B cell (primary cell): ENCODE measurements around the gene ASTN2. TPM values are rescaled to one million over a fixed set of nuclear protein-coding genes. Genes with fewer than 3 reads are reported as not detected.

Experiments
- ATAC-seq: fragments of 200-7000 bp; cut with Tn5 transposase; one replicate; pipeline ENCODE4 v1.10.0; 2021; ENCODE audit warnings: low read depth, mild to moderate bottlenecking, moderate number of reproducible peaks, moderate library complexity
- CTCF ChIA-PET: fragments of 350-600 bp; sonication (Branson Sonifier 250); formaldehyde crosslinking; loops from one replicate; lab custom pipeline; 2021; ENCODE audit warnings: antibody characterized with exemption, inconsistent platforms; lab: Charles Lee
- POLR2A ChIA-PET: fragments of 350-600 bp; sonication (Branson Sonifier 250); formaldehyde crosslinking; loops from one replicate; lab custom pipeline; 2021; ENCODE audit warnings: antibody characterized with exemption; lab: Charles Lee
- DNase-seq: peaks from one replicate; pipeline ENCODE4 v3.0.0; 2013
- H2AFZ ChIP-seq: 2 replicates; pipeline ENCODE4 v1.6.1; 2012; ENCODE audit warnings: mild to moderate bottlenecking, low read depth, low read length; ENCODE audit not compliant: insufficient read depth, poor library complexity, severe bottlenecking
- H3K27ac ChIP-seq, 2 donors: 1 replicate in 1 of 2; 2 replicates in 1 of 2; pipeline ENCODE4 v1.5.1; 2012 to 2013; ENCODE audit warnings: low read length in 2 of 2, mild to moderate bottlenecking in 2 of 2, moderate library complexity in 1 of 2
- H3K27me3 ChIP-seq, 4 experiments: fragments of 200-600 bp in 1 of 4; sonication (generic) in 1 of 4; replicated peaks in 1 of 4; 1 replicate in 2 of 4; 2 replicates in 2 of 4; pipeline versions ENCODE4 v1.6.1 to v1.7.0; 2013 to 2016; ENCODE audit warnings: low read length in 3 of 4, mild to moderate bottlenecking in 2 of 4, mixed read lengths in 1 of 4, moderate library complexity in 1 of 4; ENCODE audit not compliant: insufficient read depth in 4 of 4, control insufficient read depth in 3 of 4; ENCODE audit errors: control extremely low read depth in 1 of 4
- H3K36me3 ChIP-seq, 2 experiments: replicated peaks in 1 of 2; 1 replicate in 1 of 2; 2 replicates in 1 of 2; pipeline versions ENCODE4 v1.6.1 to v1.7.1; 2013; ENCODE audit warnings: low read length in 1 of 2; ENCODE audit not compliant: insufficient read depth in 2 of 2, control insufficient read depth in 1 of 2; ENCODE audit errors: control extremely low read depth in 1 of 2, extremely low read depth in 1 of 2
- H3K4me1 ChIP-seq, 2 donors: fragments of 200-600 bp in 1 of 2; sonication (generic) in 1 of 2; 1 replicate in 1 of 2; 2 replicates in 1 of 2; pipeline versions ENCODE4 v1.5.1 to v1.6.1; 2013 to 2017; ENCODE audit warnings: low read length in 2 of 2; ENCODE audit not compliant: control insufficient read depth in 2 of 2, insufficient read depth in 2 of 2
- H3K4me2 ChIP-seq: replicated peaks from 2 replicates; pipeline ENCODE3; 2012; ENCODE audit warnings: mild to moderate bottlenecking, low read depth, low read length; ENCODE audit not compliant: poor library complexity, severe bottlenecking
- H3K4me3 ChIP-seq, 5 experiments: fragments of 200-600 bp in 1 of 5; sonication (generic) in 1 of 5; 1 replicate in 3 of 5; 2 replicates in 2 of 5; pipeline versions ENCODE4 v1.5.1 to v1.7.0; 2011 to 2016; ENCODE audit warnings: low read length in 4 of 5, mild to moderate bottlenecking in 4 of 5, low read depth in 2 of 5, control low read depth in 1 of 5, moderate library complexity in 1 of 5; ENCODE audit not compliant: insufficient read depth in 1 of 5; ENCODE audit errors: control extremely low read depth in 1 of 5, extremely low read depth in 1 of 5
- H3K79me2 ChIP-seq: fragments of 200-600 bp; sonication (generic); one replicate; pipeline ENCODE4 v1.6.0; 2016; ENCODE audit warnings: low read length; ENCODE audit not compliant: control insufficient read depth, insufficient read depth
- H3K9ac ChIP-seq: fragments of 200-600 bp; sonication (generic); 2 replicates; pipeline ENCODE4 v1.6.1; 2017; ENCODE audit warnings: mild to moderate bottlenecking, low read length, moderate library complexity
- H3K9me3 ChIP-seq, 3 donors: one replicate each; pipeline versions ENCODE4 v1.6.1 to v1.7.1; 2013; ENCODE audit warnings: low read length in 2 of 3; ENCODE audit not compliant: control insufficient read depth in 2 of 3, insufficient read depth in 1 of 3; ENCODE audit errors: control extremely low read depth in 1 of 3
- H4K20me1 ChIP-seq: 2 replicates; pipeline ENCODE4 v1.6.0; 2012; ENCODE audit warnings: mild to moderate bottlenecking, low read length; ENCODE audit not compliant: insufficient read depth, control insufficient read depth, poor library complexity, severe bottlenecking
- H3K27ac Mint-ChIP-seq: one replicate; pipeline ENCODE4 v1.8.0; 2021; ENCODE audit warnings: mixed read lengths
- H3K27me3 Mint-ChIP-seq: one replicate; pipeline ENCODE4 v1.8.0; 2021; ENCODE audit warnings: mixed read lengths
- H3K4me1 Mint-ChIP-seq: one replicate; pipeline ENCODE4 v1.8.0; 2021; ENCODE audit warnings: mixed read lengths
- H3K4me3 Mint-ChIP-seq: one replicate; pipeline ENCODE4 v1.8.0; 2021; ENCODE audit warnings: mixed read lengths
- H3K9me3 Mint-ChIP-seq: one replicate; pipeline ENCODE4 v1.8.0; 2022; ENCODE audit warnings: mixed read lengths; ENCODE audit not compliant: insufficient read depth
- EZH2 ChIP-seq: IDR thresholded peaks from 2 replicates; pipeline ENCODE4 v1.6.1; 2012; ENCODE audit warnings: borderline replicate concordance, low read depth, mild to moderate bottlenecking, moderate library complexity, low read length; ENCODE audit not compliant: insufficient read depth, poor library complexity, severe bottlenecking
- WGBS: methylation state at CpG from one replicate; pipeline ENCODE4 v1.1.5; 2013; ENCODE audit warnings: missing lambda C conversion rate; ENCODE audit not compliant: insufficient coverage; 5-methylcytosine and 5-hydroxymethylcytosine counted together
- intact Hi-C: fragments of 100-400 bp; cut with micrococcal nuclease; formaldehyde crosslinking; loops from one replicate; pipeline ENCODE4 v1.10.0; 2022
- polyA plus RNA-seq: library from polyadenylated mRNA; depleted of rRNA; stranded (reverse); fragments of >200 nt; gene quantifications from 2 replicates; pipeline ENCODE4 v1.2.3, GENCODE V29; 2012
- total RNA-seq, 2 donors: library from RNA; stranded (reverse); fragments of 120-200 nt in 1 of 2; gene quantifications; 1 replicate in 1 of 2; 2 replicates in 1 of 2; pipeline versions ENCODE4 v1.2.3 to v1.2.4, GENCODE V29; 2013 to 2022
- TF ChIP-seq, protein P1 (sequence below): fragments of 200-600 bp; IDR thresholded peaks from one replicate; pipeline ENCODE4 v1.8.0; 2022; ENCODE audit warnings: antibody characterized with exemption, mild to moderate bottlenecking

Gene ASTN2
- total and polyA plus RNA-seq, 2 donors (not counting 1 experiment from before 2014, with no cell fraction given): 1.2 to 3.6 TPM

DNA sequence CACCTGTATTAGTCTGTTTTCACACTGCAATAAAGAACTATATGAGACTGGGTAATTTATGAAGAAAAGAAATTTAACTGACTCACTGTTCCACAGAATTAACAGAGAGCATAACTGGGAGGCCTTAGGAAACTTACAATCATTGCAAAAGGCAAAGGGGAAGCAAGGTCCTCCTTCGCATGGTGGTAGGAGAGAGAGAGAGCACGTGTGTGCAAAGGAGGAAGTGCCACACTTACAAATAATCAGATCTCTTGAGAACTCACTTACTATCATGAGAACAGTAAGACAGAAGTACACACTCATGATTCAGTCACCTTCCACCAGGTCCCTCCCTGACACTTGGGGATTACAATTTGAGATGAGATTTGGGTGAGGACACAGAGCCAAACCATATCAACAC is 469.0 kb downstream of the ASTN2 start:
- Histone ChIP-seq H3K79me2 (no peaks in the 10 kb centered on the region), H2AFZ (no peak overlapping the region), H4K20me1 (no peaks in the 10 kb centered on the region), H3K4me3 (no peak overlapping the region), H3K9me3 (no peaks in the 10 kb centered on the region), H3K9ac (no peak overlapping the region), H3K36me3 (no peaks in the 10 kb centered on the region), H3K4me1 (no peaks in the 10 kb centered on the region), H3K27ac (no peak overlapping the region), H3K27me3 (peaks cover 0 to 3% (median 0%) of the 10 kb centered on the region in 4 experiments), H3K4me2 (no peak overlapping the region)
- H3K27ac Mint-ChIP-seq: no peak overlapping the region
- ATAC-seq (no peak), DNase-seq (peak; percentile 5)
- intact Hi-C loops: no loop called here
- H3K9me3 Mint-ChIP-seq: no peaks in the 10 kb centered on the region
- WGBS: no CpG with 5 or more reads among the region's 2 CpGs
- H3K4me1 Mint-ChIP-seq: peaks cover 9% of the 10 kb centered on the region
- H3K27me3 Mint-ChIP-seq: no peaks in the 10 kb centered on the region
- TF ChIP-seq, protein P1, sequence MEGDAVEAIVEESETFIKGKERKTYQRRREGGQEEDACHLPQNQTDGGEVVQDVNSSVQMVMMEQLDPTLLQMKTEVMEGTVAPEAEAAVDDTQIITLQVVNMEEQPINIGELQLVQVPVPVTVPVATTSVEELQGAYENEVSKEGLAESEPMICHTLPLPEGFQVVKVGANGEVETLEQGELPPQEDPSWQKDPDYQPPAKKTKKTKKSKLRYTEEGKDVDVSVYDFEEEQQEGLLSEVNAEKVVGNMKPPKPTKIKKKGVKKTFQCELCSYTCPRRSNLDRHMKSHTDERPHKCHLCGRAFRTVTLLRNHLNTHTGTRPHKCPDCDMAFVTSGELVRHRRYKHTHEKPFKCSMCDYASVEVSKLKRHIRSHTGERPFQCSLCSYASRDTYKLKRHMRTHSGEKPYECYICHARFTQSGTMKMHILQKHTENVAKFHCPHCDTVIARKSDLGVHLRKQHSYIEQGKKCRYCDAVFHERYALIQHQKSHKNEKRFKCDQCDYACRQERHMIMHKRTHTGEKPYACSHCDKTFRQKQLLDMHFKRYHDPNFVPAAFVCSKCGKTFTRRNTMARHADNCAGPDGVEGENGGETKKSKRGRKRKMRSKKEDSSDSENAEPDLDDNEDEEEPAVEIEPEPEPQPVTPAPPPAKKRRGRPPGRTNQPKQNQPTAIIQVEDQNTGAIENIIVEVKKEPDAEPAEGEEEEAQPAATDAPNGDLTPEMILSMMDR: no peak
- no peak for TF ChIP-seq EZH2
- no peak overlapping the region for H3K4me3 Mint-ChIP-seq
- POLR2A ChIA-PET: no interaction called here
- CTCF ChIA-PET: no interaction called here

DNA sequence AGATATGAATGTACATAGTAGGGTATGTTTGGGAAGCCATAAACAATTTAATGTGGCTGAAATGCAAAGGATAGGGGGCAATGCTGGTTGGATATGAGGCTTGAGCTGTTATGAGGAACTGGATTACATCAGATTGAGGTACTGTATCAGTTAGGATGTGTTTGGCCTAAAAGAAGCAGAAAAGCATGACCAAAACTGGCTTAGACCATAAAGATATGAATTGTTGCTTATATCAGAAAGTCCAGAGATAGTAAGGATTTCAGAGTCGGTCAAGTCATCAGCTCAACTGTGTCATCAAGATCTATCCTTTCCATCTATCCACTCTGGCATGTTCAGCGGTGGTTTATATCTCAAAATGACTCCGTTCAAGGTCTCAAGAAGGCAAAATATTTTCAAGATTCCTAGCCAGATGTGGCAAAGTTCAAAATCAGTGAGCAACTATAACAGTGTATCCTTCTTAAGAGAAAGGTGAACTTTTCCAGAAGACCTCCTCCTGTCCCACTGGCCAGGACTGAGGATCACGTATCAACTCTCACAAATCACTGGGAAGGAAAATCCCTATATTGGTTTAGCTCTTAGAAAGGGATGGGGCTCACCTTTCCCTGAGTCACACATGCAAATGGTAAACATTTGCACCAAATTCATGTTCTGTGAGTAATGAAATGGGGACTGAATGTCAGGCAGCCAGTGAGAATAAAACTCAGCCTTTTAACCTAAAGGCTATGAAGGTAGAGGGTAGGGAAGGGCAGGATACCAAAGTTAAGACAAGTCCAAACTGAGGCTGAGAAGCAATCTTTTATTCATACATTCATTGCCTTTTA is 469.9 kb downstream of the ASTN2 start:
- CTCF ChIA-PET: no interaction called here

More for the DNA sequence above, 469.9 kb downstream of the ASTN2 start:
- Histone ChIP-seq H3K27me3 (peaks cover 0 to 3% (median 0%) of the 10 kb centered on the region in 4 experiments), H3K9me3 (no peaks in the 10 kb centered on the region), H3K27ac (no peak overlapping the region), H3K36me3 (no peaks in the 10 kb centered on the region), H3K9ac (no peak overlapping the region), H3K4me3 (no peak overlapping the region), H4K20me1 (no peaks in the 10 kb centered on the region), H3K4me2 (no peak overlapping the region), H3K4me1 (no peaks in the 10 kb centered on the region), H2AFZ (no peak overlapping the region), H3K79me2 (no peaks in the 10 kb centered on the region)
- Mint-ChIP-seq H3K4me3 (no peak overlapping the region), H3K9me3 (no peaks in the 10 kb centered on the region), H3K4me1 (peaks cover 9% of the 10 kb centered on the region), H3K27ac (no peak overlapping the region), H3K27me3 (no peaks in the 10 kb centered on the region)
- DNase-seq (no peak), ATAC-seq (no peak)
- 83% methylated on average over 2 of the region's 4 CpGs for WGBS
- TF ChIP-seq EZH2: no peak
- TF ChIP-seq, protein P1: no peak
- POLR2A ChIA-PET: no interaction called here
- intact Hi-C loops: no loop called here
